HG02763 (cell line): ENCODE measurements around the gene SATL1.
A peak's percentile ranks its signal among the peaks of the same experiment; 100 is the strongest.
"Not testable (repeated sequence)": the region's sequence is repeated elsewhere in the genome, so short reads cannot be mapped to it uniquely, and the experiment has no call there.

Experiments
- ATAC-seq: cut with Tn5 transposase; IDR thresholded peaks from one replicate; pipeline ENCODE4 v1.9.1; 2021; ENCODE audit warnings: mild to moderate bottlenecking, moderate library complexity; ENCODE audit not compliant: unreplicated experiment

Gene SATL1

DNA sequence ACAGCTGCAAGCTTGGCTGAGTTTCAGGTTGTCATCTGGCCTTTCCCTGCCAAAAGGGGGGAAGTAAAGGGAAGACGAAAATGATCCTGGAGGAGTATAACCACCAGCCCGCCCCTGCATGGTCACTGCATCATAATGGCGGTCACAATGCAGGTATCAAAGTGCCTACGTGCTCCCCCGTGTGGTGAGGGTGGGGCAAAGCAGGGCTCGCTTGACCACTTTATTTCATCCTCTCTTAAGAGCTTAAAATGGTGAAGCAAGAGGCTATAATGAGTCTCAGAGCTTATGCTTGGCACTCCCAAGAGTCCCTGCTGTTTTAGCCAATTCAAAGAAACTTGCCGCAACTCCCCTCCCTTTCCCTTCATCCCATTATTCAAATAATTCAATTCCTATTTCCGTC, 134.3 kb downstream of the SATL1 start:
- no peak for ATAC-seq

- ATAC-seq, result no peak
These were observed 135.4 kb downstream of the SATL1 start for GRCh38 chrX:85108165-85108564.

GRCh38 chrX:85107407-85107806, 136.2 kb downstream of the SATL1 start:
- ATAC-seq, result no peak

GRCh38 chrX:85089321-85089840, 154.2 kb downstream of the SATL1 start:
- no peak for ATAC-seq

DNA sequence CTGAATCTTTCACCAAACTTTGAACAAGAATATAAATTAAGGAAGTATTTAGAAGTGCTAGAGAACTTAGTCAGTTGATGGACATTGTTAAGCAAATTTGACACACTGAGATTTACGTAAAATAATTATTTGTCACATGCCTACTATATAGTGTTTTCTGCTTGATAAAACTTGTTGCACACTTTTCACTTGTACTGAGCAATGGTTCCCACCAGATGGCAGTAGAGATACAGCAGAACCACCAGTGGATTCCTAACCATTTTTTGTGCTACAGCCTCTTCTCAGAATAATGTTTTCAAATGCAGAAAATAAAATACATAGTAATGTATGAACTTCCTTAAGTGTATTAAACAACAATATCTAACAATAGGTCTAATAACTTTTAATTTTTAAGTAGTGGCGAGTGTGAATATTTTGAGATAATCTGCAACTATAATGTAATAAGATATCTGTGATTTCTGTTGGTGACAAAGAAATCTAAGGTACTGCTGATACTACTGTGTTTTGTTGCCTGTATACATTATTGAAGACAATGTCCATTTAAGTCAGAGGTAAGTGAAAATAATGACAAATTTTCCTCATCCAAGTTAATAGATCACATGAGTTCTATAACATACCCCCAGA, 158.7 kb downstream of the SATL1 start:
- peak; percentile 84 for ATAC-seq

DNA sequence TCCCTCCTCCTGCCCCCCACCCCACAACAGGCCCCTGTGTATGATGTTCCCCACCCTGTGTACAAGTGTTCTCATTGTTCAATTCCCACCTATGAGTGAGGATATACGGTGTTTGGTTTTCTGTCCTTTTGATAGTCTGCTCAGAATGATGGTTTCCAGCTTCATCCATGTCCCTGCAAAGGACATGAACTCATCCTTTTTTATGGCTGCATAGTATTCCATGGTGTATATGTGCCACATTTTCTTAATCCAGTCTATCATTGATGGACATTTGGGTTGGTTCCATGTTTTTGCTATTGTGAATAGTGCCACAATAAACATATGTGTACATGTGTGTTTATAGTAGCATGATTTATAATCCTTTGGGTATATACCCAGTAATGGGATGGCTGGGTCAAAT, 166.3 kb downstream of the SATL1 start:
- ATAC-seq, result not testable (repeated sequence)

DNA sequence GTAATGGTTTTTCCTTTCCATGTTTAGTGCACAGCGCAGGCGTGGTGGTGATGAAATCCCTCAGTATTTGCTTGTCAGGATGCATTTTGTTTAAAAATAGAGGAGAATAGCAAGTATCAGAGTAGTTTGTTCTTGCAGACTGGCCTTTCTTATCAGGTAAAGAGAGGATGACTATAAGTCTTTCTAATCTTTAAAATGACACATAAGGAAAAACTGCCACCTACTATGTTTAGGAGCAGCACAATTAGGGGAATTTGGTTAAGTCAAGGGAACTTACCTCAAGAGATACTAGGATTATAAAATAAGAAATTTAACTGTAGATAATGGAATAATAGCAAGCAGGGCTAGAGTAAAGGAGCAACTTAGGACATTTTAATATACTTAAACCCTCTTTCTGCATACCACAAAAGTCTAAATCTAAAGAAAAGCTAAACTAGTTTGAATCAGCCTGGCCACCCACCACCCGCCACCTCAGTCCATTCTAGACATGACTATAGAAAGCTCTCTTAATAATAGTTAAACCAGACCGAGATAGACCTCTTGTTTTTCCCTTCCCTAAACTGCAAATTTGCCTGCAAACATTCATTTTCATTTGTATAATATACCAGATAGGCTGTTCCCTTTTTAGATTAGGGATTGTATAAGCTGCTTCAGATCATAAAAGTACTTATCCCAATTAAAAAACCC, 177.9 kb downstream of the SATL1 start:
- no peak for ATAC-seq

DNA sequence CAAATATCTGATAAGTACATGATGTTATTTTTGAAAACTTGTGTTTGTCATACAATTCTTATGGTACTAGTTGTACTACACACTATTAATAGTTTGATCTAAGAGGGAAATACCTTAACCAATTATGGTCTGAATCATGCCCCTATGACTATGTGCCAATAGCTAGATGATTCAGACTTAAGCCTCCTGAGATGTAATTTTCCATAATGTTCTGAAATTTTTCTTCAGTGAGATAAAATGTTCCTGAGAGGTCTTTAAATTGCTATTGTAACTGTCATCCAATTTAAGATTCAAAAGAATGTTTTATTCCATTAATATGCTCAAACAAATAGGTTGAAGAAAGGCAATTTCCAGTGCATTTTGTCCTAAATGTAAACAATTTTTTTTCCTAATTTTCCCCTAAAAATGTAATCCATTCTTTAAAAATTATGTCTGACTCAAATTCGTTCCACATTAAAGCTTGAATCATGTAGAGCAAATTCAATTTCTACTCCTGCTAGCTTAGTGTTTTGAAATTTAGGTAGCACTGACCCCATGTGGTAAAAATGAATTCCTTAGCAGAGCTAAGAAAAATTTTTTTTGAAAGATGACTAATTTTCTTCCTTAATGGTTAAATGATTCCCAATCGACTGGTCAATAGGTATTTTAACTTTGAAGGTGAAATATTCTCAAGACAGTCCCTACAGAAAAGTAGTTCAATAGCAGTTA, 190.8 kb downstream of the SATL1 start:
- no peak for ATAC-seq

- ATAC-seq, result no peak
These were observed 191.4 kb downstream of the SATL1 start for GRCh38 chrX:85052205-85052604.

- ATAC-seq, result no peak
These were observed 192.0 kb downstream of the SATL1 start for GRCh38 chrX:85051627-85052026.
